ENCODE results near the gene KDM4B. TPM values are rescaled to one million over a fixed set of nuclear protein-coding genes. Genes with fewer than 3 reads are reported as not detected.
A peak's percentile ranks its signal among the peaks of the same experiment; 100 is the strongest.

KDM4B gene
- total RNA-seq, 6 experiments from 2014 or later, result 17.0 to 27.2 (median 20.3) TPM

GRCh38 chr19:5108866-5109265 lies 140.0 kb downstream of the KDM4B start:
- H3K4me3 Mint-ChIP-seq, result no peak overlapping the region
- H3K4me1 Mint-ChIP-seq (ENCODE audit: low read depth), result peaks cover 11% of the 10 kb centered on the region
- no peak for DNase-seq
- H3K27ac Mint-ChIP-seq, result no peak overlapping the region
- H3K9me3 Mint-ChIP-seq, result no peaks in the 10 kb centered on the region
- no peaks in the 10 kb centered on the region; the same call in none of the 2 replicates for H3K27me3 Mint-ChIP-seq (ENCODE audit: insufficient read depth)
- H3K36me3 Mint-ChIP-seq (ENCODE audit: low read depth), result peaks cover 10% of the 10 kb centered on the region; the same call in 1 of the 2 replicates
- no peak for TF ChIP-seq CTCF (IDR thresholded peaks at IDR 0.05)

- H3K4me1 Mint-ChIP-seq (ENCODE audit: low read depth), result peaks cover 11% of the 10 kb centered on the region
- H3K27ac Mint-ChIP-seq, result no peak overlapping the region
- no peak for TF ChIP-seq CTCF (IDR thresholded peaks at IDR 0.05)
- peaks cover 10% of the 10 kb centered on the region; the same call in 1 of the 2 replicates for H3K36me3 Mint-ChIP-seq (ENCODE audit: low read depth)
- no peak for DNase-seq
- H3K27me3 Mint-ChIP-seq (ENCODE audit: insufficient read depth), result no peaks in the 10 kb centered on the region; the same call in none of the 2 replicates
- H3K4me3 Mint-ChIP-seq, result no peak overlapping the region
- no peaks in the 10 kb centered on the region for H3K9me3 Mint-ChIP-seq
Measured at GRCh38 chr19:5109560-5109959, 140.6 kb downstream of the KDM4B start.

GRCh38 chr19:5110546-5110945 lies 141.6 kb downstream of the KDM4B start:
- peaks cover 13% of the 10 kb centered on the region for H3K36me3 Mint-ChIP-seq (ENCODE audit: low read depth)
- no peak overlapping the region for H3K4me3 Mint-ChIP-seq
- H3K27ac Mint-ChIP-seq, result no peak overlapping the region
- H3K27me3 Mint-ChIP-seq (ENCODE audit: insufficient read depth), result no peaks in the 10 kb centered on the region; the same call in none of the 2 replicates
- H3K4me1 Mint-ChIP-seq (ENCODE audit: low read depth), result peaks cover 11% of the 10 kb centered on the region
- no peak for TF ChIP-seq CTCF (IDR thresholded peaks at IDR 0.05)
- peaks cover under 1% of the 10 kb centered on the region; the same call in 1 of the 2 replicates for H3K9me3 Mint-ChIP-seq
- DNase-seq, result no peak

GRCh38 chr19:5111051-5111450 lies 142.1 kb downstream of the KDM4B start:
- peaks cover 5% of the 10 kb centered on the region; the same call in 1 of the 2 replicates for H3K9me3 Mint-ChIP-seq
- no peak overlapping the region for H3K27ac Mint-ChIP-seq
- H3K36me3 Mint-ChIP-seq (ENCODE audit: low read depth), result peaks cover 17% of the 10 kb centered on the region
- no peak for TF ChIP-seq CTCF (IDR thresholded peaks at IDR 0.05)
- no peak for DNase-seq
- H3K27me3 Mint-ChIP-seq (ENCODE audit: insufficient read depth), result no peaks in the 10 kb centered on the region; the same call in none of the 2 replicates
- peaks cover 11% of the 10 kb centered on the region for H3K4me1 Mint-ChIP-seq (ENCODE audit: low read depth)
- H3K4me3 Mint-ChIP-seq, result no peak overlapping the region

GRCh38 chr19:5112175-5112574 lies 143.3 kb downstream of the KDM4B start:
- no peak for DNase-seq
- H3K4me3 Mint-ChIP-seq, result no peak overlapping the region
- peaks cover 23% of the 10 kb centered on the region for H3K36me3 Mint-ChIP-seq (ENCODE audit: low read depth)
- 0 out of 2 replicates have a peak overlapping the region, but pooled peaks have one; percentile 38 for H3K27ac Mint-ChIP-seq
- H3K9me3 Mint-ChIP-seq, result peaks cover 5% of the 10 kb centered on the region; the same call in 1 of the 2 replicates
- peaks cover 11% of the 10 kb centered on the region for H3K4me1 Mint-ChIP-seq (ENCODE audit: low read depth)
- peaks cover under 1% of the 10 kb centered on the region for H3K27me3 Mint-ChIP-seq (ENCODE audit: insufficient read depth)
- TF ChIP-seq CTCF (IDR thresholded peaks at IDR 0.05), result no peak

All from HFFc6 (cell line).